GM06990 (cell line): ENCODE results near the gene DDX47.
"Not testable (repeated sequence)": the region's sequence is repeated elsewhere in the genome, so short reads cannot be mapped to it uniquely, and the experiment has no call there.

Experiments used
- DNase-seq: peaks from one replicate; pipeline ENCODE4 v3.0.0-alpha.2; 2011; ENCODE audit not compliant: insufficient read length; ENCODE audit errors: extremely low read depth
- H3K27me3 ChIP-seq: replicated peaks from 2 replicates; pipeline ENCODE4 v1.6.0; 2011; ENCODE audit warnings: low read length; ENCODE audit not compliant: control insufficient read depth, insufficient read depth
- H3K36me3 ChIP-seq: 2 replicates; pipeline ENCODE4 v1.5.1; 2011; ENCODE audit warnings: low read length; ENCODE audit not compliant: control insufficient read depth, insufficient read depth
- H3K4me3 ChIP-seq: replicated peaks from 2 replicates; pipeline ENCODE4 v1.5.1; 2011; ENCODE audit warnings: low read depth, mild to moderate bottlenecking, control low read depth, low read length
- CTCF ChIP-seq: IDR thresholded peaks from 2 replicates; pipeline ENCODE4 v1.5.1; 2011; ENCODE audit warnings: low read length, control low read depth, mild to moderate bottlenecking, inconsistent platforms; ENCODE audit not compliant: insufficient read depth, poor library complexity, severe bottlenecking

Gene DDX47

GRCh38 chr12:12872934-12873275 lies 59.8 kb downstream of the DDX47 start:
- Histone ChIP-seq H3K27me3 (no peaks in the 10 kb centered on the region), H3K36me3 (no peaks in the 10 kb centered on the region), H3K4me3 (no peak overlapping the region)
- no peak for TF ChIP-seq CTCF
- DNase-seq = no peak

DNA sequence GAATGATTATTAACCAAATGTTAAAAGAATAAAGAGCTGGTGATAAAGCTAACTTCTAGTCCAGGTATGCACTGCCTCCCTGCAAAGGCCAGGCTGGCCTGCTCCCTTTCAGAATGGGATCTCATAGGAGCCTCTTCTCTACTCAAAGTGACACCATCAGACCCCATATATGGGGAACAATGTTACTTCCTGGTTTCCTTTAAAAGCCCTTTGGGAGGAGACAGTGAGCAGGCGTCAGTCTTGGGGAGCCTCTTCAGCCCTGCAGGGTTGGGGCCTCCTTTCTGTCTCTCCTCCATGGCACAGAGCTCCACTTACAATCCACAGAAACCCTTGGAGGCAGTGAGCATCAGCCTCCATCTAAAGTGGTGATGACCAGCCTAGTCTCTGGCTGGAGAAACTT lies 60.9 kb downstream of the DDX47 start:
- Histone ChIP-seq H3K4me3 (no peak overlapping the region), H3K36me3 (no peaks in the 10 kb centered on the region), H3K27me3 (no peaks in the 10 kb centered on the region)
- DNase-seq = no peak
- TF ChIP-seq CTCF = no peak

- H3K27me3 ChIP-seq, DNase-seq, H3K4me3 ChIP-seq, H3K36me3 ChIP-seq: not testable (repeated sequence)
Measured at GRCh38 chr12:12875301-12875700, 62.2 kb downstream of the DDX47 start.

GRCh38 chr12:12877153-12877768 lies 64.1 kb downstream of the DDX47 start:
- H3K27me3 ChIP-seq = no peaks in the 10 kb centered on the region
- H3K36me3 ChIP-seq = no peaks in the 10 kb centered on the region
- DNase-seq = no peak
- no peak overlapping the region for H3K4me3 ChIP-seq
- no peak for TF ChIP-seq CTCF

DNA sequence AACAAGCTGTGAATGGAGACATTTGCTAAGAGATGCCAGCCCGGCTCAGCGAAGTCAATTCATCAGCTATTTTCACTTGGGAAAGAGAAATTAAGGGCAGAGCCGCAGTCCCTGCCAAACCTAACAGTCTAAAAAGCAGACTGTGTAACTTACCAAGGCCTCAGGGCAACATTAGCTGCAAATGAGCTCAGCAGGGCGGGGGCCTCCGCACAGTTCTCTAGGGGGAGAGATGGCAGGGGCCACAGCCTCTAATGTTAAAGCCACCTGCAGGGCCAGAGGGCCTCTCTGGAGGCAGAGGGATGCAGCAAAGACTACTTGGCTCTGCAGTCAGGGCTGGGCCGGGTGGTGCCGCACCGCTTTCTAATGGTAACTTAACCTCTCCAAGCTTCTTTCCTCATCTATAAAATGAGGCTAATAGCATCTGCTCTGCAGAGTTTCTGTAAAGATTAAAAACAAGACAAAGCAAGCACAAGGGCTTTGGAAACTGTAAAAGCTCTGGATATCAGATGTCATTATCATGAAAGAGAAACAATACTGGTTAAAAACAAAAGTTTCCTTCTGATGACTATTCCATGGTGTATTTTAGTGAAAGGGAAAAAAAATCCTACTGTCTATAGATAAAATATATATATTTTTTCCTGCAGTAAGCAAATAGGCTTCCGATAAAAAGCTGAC lies 64.8 kb downstream of the DDX47 start:
- Histone ChIP-seq H3K36me3 (no peaks in the 10 kb centered on the region), H3K27me3 (no peaks in the 10 kb centered on the region), H3K4me3 (no peak overlapping the region)
- DNase-seq = no peak
- no peak for TF ChIP-seq CTCF
